DMS114 treated with DMSO at 0.1 percent for 48 hours (cell line): ENCODE results near the gene PRR16.

Experiments
- DNase-seq: peaks from one replicate; lab custom pipeline; 2025; ENCODE audit not compliant: unreplicated experiment; lab: John Stamatoyannopoulos, UW

The PRR16 gene

GRCh38 chr5:120567066-120567465, 103.0 kb downstream of the PRR16 start:
- no peak for DNase-seq

GRCh38 chr5:120567921-120568320, 103.8 kb downstream of the PRR16 start:
- no peak for DNase-seq

- DNase-seq, result no peak
These were observed 104.6 kb downstream of the PRR16 start for GRCh38 chr5:120568711-120569110.

GRCh38 chr5:120576588-120576987, 112.5 kb downstream of the PRR16 start:
- DNase-seq, result no peak

- no peak for DNase-seq
These were observed 118.5 kb downstream of the PRR16 start for GRCh38 chr5:120582635-120583034.

GRCh38 chr5:120586646-120587045, 122.5 kb downstream of the PRR16 start:
- DNase-seq, result no peak

GRCh38 chr5:120591911-120592310, 127.8 kb downstream of the PRR16 start:
- DNase-seq, result no peak

- DNase-seq, result no peak
These were observed 135.5 kb downstream of the PRR16 start for GRCh38 chr5:120599576-120599975.

- DNase-seq, result no peak
These were observed 136.5 kb downstream of the PRR16 start for GRCh38 chr5:120600639-120601038.

GRCh38 chr5:120602033-120602432, 137.9 kb downstream of the PRR16 start:
- no peak for DNase-seq

GRCh38 chr5:120604884-120605283, 140.8 kb downstream of the PRR16 start:
- DNase-seq, result no peak

GRCh38 chr5:120605325-120606079, 141.4 kb downstream of the PRR16 start:
- no peak for DNase-seq

GRCh38 chr5:120609570-120609969, 145.5 kb downstream of the PRR16 start:
- no peak for DNase-seq

- no peak for DNase-seq
These were observed 146.0 kb downstream of the PRR16 start for GRCh38 chr5:120610145-120610544.

GRCh38 chr5:120613729-120614128, 149.6 kb downstream of the PRR16 start:
- no peak for DNase-seq

- no peak for DNase-seq
These were observed 150.6 kb downstream of the PRR16 start for GRCh38 chr5:120614531-120615180.

GRCh38 chr5:120615967-120616645, 152.0 kb downstream of the PRR16 start:
- no peak for DNase-seq

- no peak for DNase-seq
These were observed 157.2 kb downstream of the PRR16 start for GRCh38 chr5:120621339-120621738.

GRCh38 chr5:120624021-120624563, 160.0 kb downstream of the PRR16 start:
- DNase-seq, result no peak

GRCh38 chr5:120628156-120628555, 164.1 kb downstream of the PRR16 start:
- no peak for DNase-seq

- DNase-seq, result no peak
These were observed 166.4 kb downstream of the PRR16 start for GRCh38 chr5:120630550-120630949.

- DNase-seq, result no peak
These were observed 167.5 kb downstream of the PRR16 start for GRCh38 chr5:120631611-120632010.
